Stimulated activated CD8-positive, alpha-beta memory T cell treated with anti-CD3 and anti-CD28 coated beads, Interleukin-12 subunit alpha, Interleukin-12 subunit beta, amount 100 ng/mL, for 4 hours (primary cell): ENCODE measurements around the gene SORCS1.

Source experiments
- DNase-seq: peaks from one replicate; pipeline ENCODE4 v3.0.0-alpha.2; 2020; ENCODE audit warnings: low read depth

SORCS1 gene

GRCh38 chr10:106734220-106734619, 430.3 kb downstream of the SORCS1 start:
- no peak for DNase-seq

- no peak for DNase-seq
Observed at GRCh38 chr10:106728232-106728631, 436.3 kb downstream of the SORCS1 start.

GRCh38 chr10:106727170-106727569, 437.3 kb downstream of the SORCS1 start:
- no peak for DNase-seq

GRCh38 chr10:106722524-106722923, 442.0 kb downstream of the SORCS1 start:
- DNase-seq: no peak

GRCh38 chr10:106720683-106721082, 443.8 kb downstream of the SORCS1 start:
- DNase-seq: no peak

- no peak for DNase-seq
Observed at GRCh38 chr10:106716381-106716780, 448.1 kb downstream of the SORCS1 start.

- no peak for DNase-seq
Observed at GRCh38 chr10:106714734-106715555, 449.6 kb downstream of the SORCS1 start.

- no peak for DNase-seq
Observed at GRCh38 chr10:106713846-106714245, 450.7 kb downstream of the SORCS1 start.

- DNase-seq: no peak
Observed at GRCh38 chr10:106712988-106713387, 451.5 kb downstream of the SORCS1 start.

- no peak for DNase-seq
Observed at GRCh38 chr10:106711313-106711906, 453.1 kb downstream of the SORCS1 start.

- no peak for DNase-seq
Observed at GRCh38 chr10:106708506-106708905, 456.0 kb downstream of the SORCS1 start.

GRCh38 chr10:106707657-106708056, 456.8 kb downstream of the SORCS1 start:
- DNase-seq: no peak

GRCh38 chr10:106706127-106706526, 458.4 kb downstream of the SORCS1 start:
- no peak for DNase-seq

- DNase-seq: no peak
Observed at GRCh38 chr10:106705681-106706100, 458.8 kb downstream of the SORCS1 start.

- DNase-seq: no peak
Observed at GRCh38 chr10:106696239-106696638, 468.3 kb downstream of the SORCS1 start.

- no peak for DNase-seq
Observed at GRCh38 chr10:106694696-106695095, 469.8 kb downstream of the SORCS1 start.

- DNase-seq: no peak
Observed at GRCh38 chr10:106682175-106682574, 482.3 kb downstream of the SORCS1 start.

GRCh38 chr10:106680061-106680460, 484.4 kb downstream of the SORCS1 start:
- no peak for DNase-seq

GRCh38 chr10:106679314-106679713, 485.2 kb downstream of the SORCS1 start:
- no peak for DNase-seq

GRCh38 chr10:106672517-106673175, 491.9 kb downstream of the SORCS1 start:
- DNase-seq: no peak

GRCh38 chr10:106661767-106662140, 502.8 kb downstream of the SORCS1 start:
- no peak for DNase-seq

- no peak for DNase-seq
Observed at GRCh38 chr10:106661133-106661766, 503.3 kb downstream of the SORCS1 start.

GRCh38 chr10:106660550-106660949, 504.0 kb downstream of the SORCS1 start:
- DNase-seq: no peak
